ENCODE results near the gene THOC2. TPM values are rescaled to one million over a fixed set of nuclear protein-coding genes. Genes with fewer than 3 reads are reported as not detected.
A peak's percentile ranks its signal among the peaks of the same experiment; 100 is the strongest.
"Not testable (repeated sequence)": the region's sequence is repeated elsewhere in the genome, so short reads cannot be mapped to it uniquely, and the experiment has no call there.

Gene THOC2
- total and polyA plus RNA-seq, 2 donors (not counting 1 experiment from before 2014, with no cell fraction given): 34.7 to 113 TPM

GRCh38 chrX:123656507-123656906 lies 76.3 kb downstream of the THOC2 start:
- H3K4me1 ChIP-seq (ENCODE audit: control insufficient read depth in 2 of 2, insufficient read depth in 2 of 2, low read length in 2 of 2); H2AFZ ChIP-seq (ENCODE audit: insufficient read depth, low read depth, low read length, poor library complexity, severe bottlenecking); H3K27ac Mint-ChIP-seq; H3K27me3 Mint-ChIP-seq; ATAC-seq (ENCODE audit: low read depth); CTCF ChIA-PET; H3K4me3 Mint-ChIP-seq; H3K4me3 ChIP-seq (ENCODE audit: control extremely low read depth in 1 of 5, extremely low read depth in 1 of 5, insufficient read depth in 1 of 5, low read depth in 2 of 5, low read length in 4 of 5); H4K20me1 ChIP-seq (ENCODE audit: control insufficient read depth, insufficient read depth, low read length, poor library complexity, severe bottlenecking); H3K9ac ChIP-seq (ENCODE audit: low read length); DNase-seq; H3K79me2 ChIP-seq (ENCODE audit: control insufficient read depth, insufficient read depth, low read length); H3K27ac ChIP-seq (ENCODE audit: low read length in 2 of 2); H3K27me3 ChIP-seq (replicated peaks in 1 of 4; ENCODE audit: control extremely low read depth in 1 of 4, control insufficient read depth in 3 of 4, insufficient read depth in 4 of 4, low read length in 3 of 4); H3K9me3 ChIP-seq (ENCODE audit: control extremely low read depth in 1 of 3, control insufficient read depth in 2 of 3, insufficient read depth in 1 of 3, low read length in 2 of 3); intact Hi-C loops (cut with micrococcal nuclease); H3K4me2 ChIP-seq (replicated peaks; ENCODE audit: low read depth, low read length, poor library complexity, severe bottlenecking); H3K9me3 Mint-ChIP-seq (ENCODE audit: insufficient read depth); POLR2A ChIA-PET: not testable (repeated sequence)
- peaks cover 12% of the 10 kb centered on the region for H3K4me1 Mint-ChIP-seq
- peaks cover 0 to 11% of the 10 kb centered on the region in 2 experiments for H3K36me3 ChIP-seq (replicated peaks in 1 of 2; ENCODE audit: control extremely low read depth in 1 of 2, control insufficient read depth in 1 of 2, extremely low read depth in 1 of 2, insufficient read depth in 2 of 2, low read length in 1 of 2)
- WGBS (ENCODE audit: insufficient coverage): 100% methylated on average over 4 of the region's 9 CpGs

- H2AFZ ChIP-seq (ENCODE audit: insufficient read depth, low read depth, low read length, poor library complexity, severe bottlenecking); DNase-seq; H3K4me1 ChIP-seq (ENCODE audit: control insufficient read depth in 2 of 2, insufficient read depth in 2 of 2, low read length in 2 of 2); H3K9me3 Mint-ChIP-seq (ENCODE audit: insufficient read depth); H3K4me3 Mint-ChIP-seq; H3K4me3 ChIP-seq (ENCODE audit: control extremely low read depth in 1 of 5, extremely low read depth in 1 of 5, insufficient read depth in 1 of 5, low read depth in 2 of 5, low read length in 4 of 5); POLR2A ChIA-PET; ATAC-seq (ENCODE audit: low read depth); H3K4me2 ChIP-seq (replicated peaks; ENCODE audit: low read depth, low read length, poor library complexity, severe bottlenecking); H4K20me1 ChIP-seq (ENCODE audit: control insufficient read depth, insufficient read depth, low read length, poor library complexity, severe bottlenecking); H3K27ac ChIP-seq (ENCODE audit: low read length in 2 of 2); intact Hi-C loops (cut with micrococcal nuclease); H3K9me3 ChIP-seq (ENCODE audit: control extremely low read depth in 1 of 3, control insufficient read depth in 2 of 3, insufficient read depth in 1 of 3, low read length in 2 of 3); H3K36me3 ChIP-seq (replicated peaks in 1 of 2; ENCODE audit: control extremely low read depth in 1 of 2, control insufficient read depth in 1 of 2, extremely low read depth in 1 of 2, insufficient read depth in 2 of 2, low read length in 1 of 2); H3K9ac ChIP-seq (ENCODE audit: low read length); CTCF ChIA-PET; H3K27me3 ChIP-seq (replicated peaks in 1 of 4; ENCODE audit: control extremely low read depth in 1 of 4, control insufficient read depth in 3 of 4, insufficient read depth in 4 of 4, low read length in 3 of 4); H3K27me3 Mint-ChIP-seq: not testable (repeated sequence)
- peaks cover 29% of the 10 kb centered on the region for H3K4me1 Mint-ChIP-seq
- H3K27ac Mint-ChIP-seq: peak overlapping the region; percentile 41
- 87% methylated on average over 4 of the region's 6 CpGs for WGBS (ENCODE audit: insufficient coverage)
- H3K79me2 ChIP-seq (ENCODE audit: control insufficient read depth, insufficient read depth, low read length): peaks cover 14% of the 10 kb centered on the region
These were observed 84.1 kb downstream of the THOC2 start for GRCh38 chrX:123648811-123649181.

Measured in B cell (primary cell).